Inflammatory macrophage treated with lipopolysaccharide for 1 hour (primary cell): ENCODE data around the gene HTRA3.

Source experiments
- DNase-seq, 2 donors: peaks; one replicate each; pipeline ENCODE4 v3.0.0-alpha.2; 2020 to 2022

HTRA3 gene

GRCh38 chr4:8297141-8297601, 27.6 kb downstream of the HTRA3 start:
- no peak for DNase-seq

- DNase-seq, result no peak
Measured at GRCh38 chr4:8297691-8298485, 28.3 kb downstream of the HTRA3 start.

GRCh38 chr4:8300832-8301231, 31.3 kb downstream of the HTRA3 start:
- DNase-seq, result no peak

GRCh38 chr4:8301851-8302730, 32.5 kb downstream of the HTRA3 start:
- DNase-seq, result peak in 1 of 2 donors; percentile 48

GRCh38 chr4:8303081-8303480, 33.5 kb downstream of the HTRA3 start:
- DNase-seq, result no peak

GRCh38 chr4:8303485-8304281, 34.1 kb downstream of the HTRA3 start:
- DNase-seq, result peak; percentile 33 to 56

- DNase-seq, result no peak
Measured at GRCh38 chr4:8304827-8305695, 35.5 kb downstream of the HTRA3 start.

- no peak for DNase-seq
Measured at GRCh38 chr4:8305851-8306471, 36.4 kb downstream of the HTRA3 start.

- no peak for DNase-seq
Measured at GRCh38 chr4:8306511-8307021, 37.0 kb downstream of the HTRA3 start.

- no peak for DNase-seq
Measured at GRCh38 chr4:8307121-8307520, 37.6 kb downstream of the HTRA3 start.

- no peak for DNase-seq
Measured at GRCh38 chr4:8307714-8308113, 38.2 kb downstream of the HTRA3 start.

GRCh38 chr4:8308144-8308543, 38.6 kb downstream of the HTRA3 start:
- no peak for DNase-seq

- DNase-seq, result no peak
Measured at GRCh38 chr4:8308856-8309771, 39.6 kb downstream of the HTRA3 start.

GRCh38 chr4:8310306-8310705, 40.8 kb downstream of the HTRA3 start:
- no peak for DNase-seq

GRCh38 chr4:8311101-8312068, 41.8 kb downstream of the HTRA3 start:
- no peak for DNase-seq

- no peak for DNase-seq
Measured at GRCh38 chr4:8312069-8312445, 42.5 kb downstream of the HTRA3 start.

- DNase-seq, result peak in 1 of 2 donors; percentile 2
Measured at GRCh38 chr4:8312976-8313375, 43.4 kb downstream of the HTRA3 start.

- no peak for DNase-seq
Measured at GRCh38 chr4:8314691-8315255, 45.2 kb downstream of the HTRA3 start.
